ENCODE measurements around the gene TBC1D19. TPM values are rescaled to one million over a fixed set of nuclear protein-coding genes. Genes with fewer than 3 reads are reported as not detected.
"Not testable (repeated sequence)": the region's sequence is repeated elsewhere in the genome, so short reads cannot be mapped to it uniquely, and the experiment has no call there.

Gene TBC1D19
- total and polyA plus RNA-seq, 2 donors, result 9.7 to 43.3 TPM

DNA sequence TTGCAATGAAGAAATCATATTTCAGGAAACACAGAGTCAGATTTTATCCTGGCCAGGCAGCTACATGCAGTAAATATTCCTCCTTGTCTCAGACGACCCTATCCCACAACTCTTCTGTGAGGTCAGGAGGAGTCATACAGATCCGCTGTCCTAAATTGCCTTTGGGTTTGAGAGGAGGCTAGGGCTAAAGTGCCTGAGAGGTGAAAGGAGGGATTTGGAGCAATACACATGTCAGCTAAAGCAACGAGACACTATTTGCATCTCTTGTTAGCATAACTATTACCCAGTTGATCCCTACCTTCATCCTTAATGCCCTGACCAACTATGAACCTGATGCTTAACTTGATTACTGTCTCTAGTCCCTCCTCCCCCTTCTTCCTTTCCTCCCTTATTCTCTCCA, 98.6 kb downstream of the TBC1D19 start:
- Histone ChIP-seq H3K4me1 (ENCODE audit: control insufficient read depth in 2 of 2, insufficient read depth in 2 of 2, low read length in 2 of 2) (no peaks in the 10 kb centered on the region), H3K4me3 (ENCODE audit: low read length in 2 of 2) (no peak overlapping the region), H3K27me3 (ENCODE audit: control insufficient read depth in 2 of 2, insufficient read depth in 1 of 2, low read length in 1 of 2) (no peaks in the 10 kb centered on the region), H3K27ac (ENCODE audit: low read depth in 1 of 2, low read length in 1 of 2) (no peak overlapping the region), H3K36me3 (ENCODE audit: control insufficient read depth in 2 of 2, insufficient read depth in 2 of 2, low read length in 1 of 2) (peaks cover 16 to 44% of the 10 kb centered on the region in 2 donors), H3K9me3 (ENCODE audit: control insufficient read depth in 2 of 2, insufficient read depth in 1 of 2, low read length in 1 of 2) (peaks cover 5 to 13% of the 10 kb centered on the region in 2 donors)
- 97% methylated on average over 3 of the region's 3 CpGs for WGBS
- no peak for DNase-seq (ENCODE audit: low read depth in 6 of 9, low spot score in 9 of 9)

DNA sequence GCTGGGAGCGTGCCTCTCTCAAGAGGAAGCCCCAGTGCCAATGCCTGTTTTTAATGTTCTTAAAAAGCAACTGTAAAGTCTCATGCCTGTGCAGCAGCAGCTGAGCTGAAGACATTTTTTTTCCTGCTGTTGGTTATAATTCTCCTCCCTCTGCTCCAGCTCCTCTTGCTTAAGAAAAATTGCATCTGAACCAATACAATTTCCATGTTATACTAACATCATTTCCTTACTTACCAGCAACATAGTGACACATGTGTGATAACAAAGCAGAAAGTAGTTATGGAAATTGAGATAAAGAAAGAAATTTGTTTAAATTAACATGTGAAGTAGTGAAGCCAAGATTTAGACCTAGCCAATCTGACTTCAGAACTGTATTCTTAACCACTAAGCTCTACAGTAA, 101.4 kb downstream of the TBC1D19 start:
- peak in 2 of 9 donors; percentile 8 to 10 for DNase-seq (ENCODE audit: low read depth in 6 of 9, low spot score in 9 of 9)
- no peaks in the 10 kb centered on the region for H3K27me3 ChIP-seq (ENCODE audit: control insufficient read depth in 2 of 2, insufficient read depth in 1 of 2, low read length in 1 of 2)
- no peaks in the 10 kb centered on the region for H3K4me1 ChIP-seq (ENCODE audit: control insufficient read depth in 2 of 2, insufficient read depth in 2 of 2, low read length in 2 of 2)
- H3K9me3 ChIP-seq (ENCODE audit: control insufficient read depth in 2 of 2, insufficient read depth in 1 of 2, low read length in 1 of 2), result no peaks in the 10 kb centered on the region
- H3K4me3 ChIP-seq (ENCODE audit: low read length in 2 of 2), result no peak overlapping the region
- H3K36me3 ChIP-seq (ENCODE audit: control insufficient read depth in 2 of 2, insufficient read depth in 2 of 2, low read length in 1 of 2), result peaks cover 5 to 27% of the 10 kb centered on the region in 2 donors
- H3K27ac ChIP-seq (ENCODE audit: low read depth in 1 of 2, low read length in 1 of 2), result peak overlapping the region in 1 of 2 donors; percentile 4
- WGBS, result 98% methylated on average over 1 of the region's 1 CpG

DNA sequence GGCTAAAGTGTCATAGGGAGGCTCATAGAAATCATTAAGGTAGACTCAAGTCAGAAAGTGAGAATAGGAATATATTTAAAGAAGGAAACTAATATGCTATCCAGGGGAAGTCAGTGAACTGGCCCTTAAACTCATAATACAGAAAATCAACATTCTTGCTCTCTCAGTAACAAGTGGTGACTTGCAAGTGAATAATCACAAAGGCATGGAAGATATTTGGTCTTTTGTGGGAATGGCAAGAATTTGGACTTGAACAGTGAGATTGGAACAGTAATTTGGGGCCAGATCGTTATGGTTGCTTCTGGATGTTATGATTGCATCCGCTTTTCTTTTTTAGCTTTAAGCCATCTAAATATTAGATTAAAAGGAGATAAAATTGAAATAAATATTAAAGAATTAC, 103.8 kb downstream of the TBC1D19 start:
- H3K9me3 ChIP-seq (ENCODE audit: control insufficient read depth in 2 of 2, insufficient read depth in 1 of 2, low read length in 1 of 2), result no peaks in the 10 kb centered on the region
- H3K27ac ChIP-seq (ENCODE audit: low read depth in 1 of 2, low read length in 1 of 2), result no peak overlapping the region
- peaks cover 12 to 44% of the 10 kb centered on the region in 2 donors for H3K36me3 ChIP-seq (ENCODE audit: control insufficient read depth in 2 of 2, insufficient read depth in 2 of 2, low read length in 1 of 2)
- WGBS, result 94% methylated on average over 2 of the region's 2 CpGs
- no peaks in the 10 kb centered on the region for H3K27me3 ChIP-seq (ENCODE audit: control insufficient read depth in 2 of 2, insufficient read depth in 1 of 2, low read length in 1 of 2)
- no peak overlapping the region for H3K4me3 ChIP-seq (ENCODE audit: low read length in 2 of 2)
- no peak for DNase-seq (ENCODE audit: low read depth in 6 of 9, low spot score in 9 of 9)
- H3K4me1 ChIP-seq (ENCODE audit: control insufficient read depth in 2 of 2, insufficient read depth in 2 of 2, low read length in 2 of 2), result no peaks in the 10 kb centered on the region

DNA sequence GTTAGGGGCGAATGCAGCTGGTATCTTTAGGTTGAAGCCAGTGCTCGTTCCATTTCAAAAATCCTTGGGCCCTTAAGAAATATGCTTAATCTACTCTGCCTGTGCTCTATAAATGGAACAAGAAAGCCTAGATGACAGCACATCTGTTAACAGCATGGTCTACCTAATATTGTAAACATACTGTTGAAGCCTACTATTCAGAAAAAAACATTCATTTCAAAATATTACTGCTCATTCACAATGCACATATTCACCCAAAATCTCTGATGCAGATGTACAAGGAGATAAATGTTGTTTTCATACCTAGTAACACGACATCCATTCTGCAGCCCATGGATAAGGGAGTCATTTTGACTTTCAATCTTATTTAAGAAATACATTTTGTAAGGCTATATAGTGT, 106.6 kb downstream of the TBC1D19 start:
- DNase-seq (ENCODE audit: low read depth in 6 of 9, low spot score in 9 of 9), result no peak
- H3K27me3 ChIP-seq (ENCODE audit: control insufficient read depth in 2 of 2, insufficient read depth in 1 of 2, low read length in 1 of 2), result no peaks in the 10 kb centered on the region
- no peak overlapping the region for H3K27ac ChIP-seq (ENCODE audit: low read depth in 1 of 2, low read length in 1 of 2)
- no peaks in the 10 kb centered on the region for H3K4me1 ChIP-seq (ENCODE audit: control insufficient read depth in 2 of 2, insufficient read depth in 2 of 2, low read length in 2 of 2)
- H3K4me3 ChIP-seq (ENCODE audit: low read length in 2 of 2), result no peak overlapping the region
- H3K9me3 ChIP-seq (ENCODE audit: control insufficient read depth in 2 of 2, insufficient read depth in 1 of 2, low read length in 1 of 2), result peaks cover 0 to 2% of the 10 kb centered on the region in 2 donors
- 98% methylated on average over 3 of the region's 3 CpGs for whole genome bisulfite sequencing
- peaks cover 11 to 39% of the 10 kb centered on the region in 2 donors for H3K36me3 ChIP-seq (ENCODE audit: control insufficient read depth in 2 of 2, insufficient read depth in 2 of 2, low read length in 1 of 2)

DNA sequence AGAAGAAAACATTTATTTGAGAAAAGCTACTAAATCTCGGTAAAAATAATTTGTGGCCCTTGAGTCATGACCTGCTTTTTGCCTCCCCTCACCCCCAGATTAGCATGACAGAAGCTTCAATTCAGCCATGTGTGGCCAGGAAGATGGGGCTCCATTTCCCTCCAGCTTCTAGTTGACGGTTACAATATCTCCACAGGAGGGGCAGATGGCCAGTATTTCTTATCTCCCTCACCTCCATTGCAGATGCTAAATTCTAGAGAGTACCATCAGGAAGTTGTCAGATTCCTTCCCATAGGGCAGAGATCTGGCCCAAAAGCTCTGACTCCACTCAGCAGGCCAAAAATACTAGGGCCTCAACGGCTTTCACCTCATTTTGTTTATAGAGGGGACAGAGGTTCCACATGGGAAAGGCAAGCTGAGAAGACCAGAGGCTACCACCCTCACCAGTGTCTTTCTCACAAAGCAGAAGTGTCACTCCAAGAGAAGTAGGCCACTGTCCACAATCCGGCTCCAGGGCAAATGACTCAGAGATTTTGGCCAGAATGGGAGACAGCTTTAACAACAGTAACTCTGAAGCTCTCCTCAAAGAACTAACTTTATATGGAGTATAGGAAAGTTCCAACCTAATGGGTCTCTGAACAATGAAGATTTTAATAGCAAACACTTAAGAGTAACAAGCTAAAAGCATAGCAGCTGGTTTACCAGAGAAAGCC, 108.3 kb downstream of the TBC1D19 start:
- Histone ChIP-seq H3K9me3 (ENCODE audit: control insufficient read depth in 2 of 2, insufficient read depth in 1 of 2, low read length in 1 of 2) (peaks cover 0 to 2% of the 10 kb centered on the region in 2 donors), H3K27ac (ENCODE audit: low read depth in 1 of 2, low read length in 1 of 2) (no peak overlapping the region), H3K36me3 (ENCODE audit: control insufficient read depth in 2 of 2, insufficient read depth in 2 of 2, low read length in 1 of 2) (peaks cover 11 to 33% of the 10 kb centered on the region in 2 donors), H3K4me1 (ENCODE audit: control insufficient read depth in 2 of 2, insufficient read depth in 2 of 2, low read length in 2 of 2) (no peaks in the 10 kb centered on the region), H3K4me3 (ENCODE audit: low read length in 2 of 2) (no peak overlapping the region), H3K27me3 (ENCODE audit: control insufficient read depth in 2 of 2, insufficient read depth in 1 of 2, low read length in 1 of 2) (no peaks in the 10 kb centered on the region)
- 97% methylated on average over 4 of the region's 4 CpGs for WGBS
- DNase-seq (ENCODE audit: low read depth in 6 of 9, low spot score in 9 of 9), result no peak

DNA sequence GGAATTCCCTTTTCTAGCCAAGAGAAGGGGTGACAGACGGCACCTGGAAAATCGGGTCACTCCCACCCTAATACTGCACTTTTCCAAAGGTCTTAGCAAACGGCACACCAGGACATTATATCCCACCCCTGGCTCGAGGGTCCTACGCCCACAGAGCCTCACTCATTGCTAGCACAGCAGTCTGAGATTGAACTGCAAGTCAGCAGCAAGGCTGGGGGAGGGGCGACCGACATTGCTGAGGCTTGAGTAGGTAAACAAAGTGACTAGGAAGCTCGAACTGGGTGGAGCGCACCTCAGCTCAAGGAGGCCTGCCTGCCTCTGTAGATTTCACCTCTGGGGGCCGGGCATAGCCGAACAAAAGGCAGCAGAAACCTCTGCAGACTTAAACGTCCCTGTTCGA, 110.2 kb downstream of the TBC1D19 start:
- H3K27me3 ChIP-seq (ENCODE audit: control insufficient read depth in 2 of 2, insufficient read depth in 1 of 2, low read length in 1 of 2); H3K9me3 ChIP-seq (ENCODE audit: control insufficient read depth in 2 of 2, insufficient read depth in 1 of 2, low read length in 1 of 2); H3K27ac ChIP-seq (ENCODE audit: low read depth in 1 of 2, low read length in 1 of 2); H3K4me1 ChIP-seq (ENCODE audit: control insufficient read depth in 2 of 2, insufficient read depth in 2 of 2, low read length in 2 of 2); DNase-seq (ENCODE audit: low read depth in 6 of 9, low spot score in 9 of 9); H3K4me3 ChIP-seq (ENCODE audit: low read length in 2 of 2): not testable (repeated sequence)
- WGBS, result 98% methylated on average over 13 of the region's 13 CpGs
- peaks cover 11 to 33% of the 10 kb centered on the region in 2 donors for H3K36me3 ChIP-seq (ENCODE audit: control insufficient read depth in 2 of 2, insufficient read depth in 2 of 2, low read length in 1 of 2)

DNA sequence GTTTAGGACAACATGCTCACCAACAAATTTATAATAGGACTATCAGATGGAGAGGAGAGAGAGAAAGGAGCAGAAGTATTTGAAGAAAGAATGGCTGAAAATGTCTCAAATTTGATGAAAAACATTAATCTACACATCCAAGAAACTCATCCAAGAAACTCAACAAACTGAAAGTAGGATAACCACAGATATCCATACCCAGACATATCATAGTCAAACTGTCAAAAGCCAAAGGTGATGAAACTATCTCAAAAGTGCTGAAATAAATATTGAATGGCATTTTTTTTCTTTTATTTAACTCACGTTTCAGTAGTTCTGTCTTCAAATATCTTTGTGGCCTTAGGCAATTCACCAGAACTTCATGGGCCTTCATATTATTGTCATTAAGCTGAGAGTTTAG, 116.2 kb downstream of the TBC1D19 start:
- WGBS, result 96% methylated on average over 1 of the region's 1 CpG
- no peak for DNase-seq (ENCODE audit: low read depth in 6 of 9, low spot score in 9 of 9)

DNA sequence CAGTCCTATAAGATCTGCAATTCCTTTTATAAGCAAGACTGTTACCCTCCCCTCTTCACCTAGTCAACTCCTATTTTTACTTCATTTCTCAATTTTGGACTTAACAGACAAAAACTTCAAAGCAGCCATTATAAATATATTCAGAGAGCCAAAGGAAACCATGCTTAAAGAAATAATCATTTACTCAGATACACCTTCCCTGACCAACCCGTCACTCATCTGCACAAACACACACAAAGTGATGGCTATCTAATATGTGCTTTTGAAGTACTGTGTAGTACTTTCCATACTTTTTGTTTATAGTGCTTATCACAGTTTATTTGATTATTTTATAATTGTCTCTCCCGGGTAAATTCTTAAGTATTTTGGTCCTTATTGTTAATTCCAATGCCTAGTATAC, 117.2 kb downstream of the TBC1D19 start:
- no peaks in the 10 kb centered on the region for H3K36me3 ChIP-seq (ENCODE audit: control insufficient read depth in 2 of 2, insufficient read depth in 2 of 2, low read length in 1 of 2)
- no peaks in the 10 kb centered on the region for H3K27me3 ChIP-seq (ENCODE audit: control insufficient read depth in 2 of 2, insufficient read depth in 1 of 2, low read length in 1 of 2)
- no peak for DNase-seq (ENCODE audit: low read depth in 6 of 9, low spot score in 9 of 9)
- H3K27ac ChIP-seq (ENCODE audit: low read depth in 1 of 2, low read length in 1 of 2), result no peak overlapping the region
- 97% methylated on average over 2 of the region's 2 CpGs for WGBS
- H3K9me3 ChIP-seq (ENCODE audit: control insufficient read depth in 2 of 2, insufficient read depth in 1 of 2, low read length in 1 of 2), result no peaks in the 10 kb centered on the region
- H3K4me3 ChIP-seq (ENCODE audit: low read length in 2 of 2), result no peak overlapping the region
- no peaks in the 10 kb centered on the region for H3K4me1 ChIP-seq (ENCODE audit: control insufficient read depth in 2 of 2, insufficient read depth in 2 of 2, low read length in 2 of 2)

More for the DNA sequence above, 116.2 kb downstream of the TBC1D19 start:
- H3K36me3 ChIP-seq (ENCODE audit: control insufficient read depth in 2 of 2, insufficient read depth in 2 of 2, low read length in 1 of 2), result no peaks in the 10 kb centered on the region
- no peaks in the 10 kb centered on the region for H3K4me1 ChIP-seq (ENCODE audit: control insufficient read depth in 2 of 2, insufficient read depth in 2 of 2, low read length in 2 of 2)
- H3K27ac ChIP-seq (ENCODE audit: low read depth in 1 of 2, low read length in 1 of 2), result no peak overlapping the region
- H3K9me3 ChIP-seq (ENCODE audit: control insufficient read depth in 2 of 2, insufficient read depth in 1 of 2, low read length in 1 of 2), result no peaks in the 10 kb centered on the region
- H3K4me3 ChIP-seq (ENCODE audit: low read length in 2 of 2), result no peak overlapping the region
- no peaks in the 10 kb centered on the region for H3K27me3 ChIP-seq (ENCODE audit: control insufficient read depth in 2 of 2, insufficient read depth in 1 of 2, low read length in 1 of 2)

DNA sequence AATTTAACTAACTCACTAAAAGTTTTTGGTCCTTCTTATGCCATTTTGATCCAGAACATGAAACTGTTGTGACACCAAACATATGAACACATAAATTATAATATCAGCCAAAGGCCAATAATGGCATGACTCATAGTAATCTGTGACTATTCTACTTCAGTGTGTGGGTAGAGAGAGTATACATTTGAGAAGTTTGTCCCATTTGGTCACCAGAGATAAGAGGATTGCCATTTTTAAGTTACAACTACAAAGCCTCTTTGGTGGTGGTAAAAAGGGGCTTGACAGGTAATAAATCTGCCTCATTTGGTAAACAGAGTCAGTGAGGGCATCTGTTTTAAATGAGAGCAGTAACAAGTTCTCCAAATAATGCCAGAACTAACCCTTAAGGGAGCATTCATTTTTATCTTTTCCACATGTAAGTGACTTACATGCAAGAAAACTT, 117.9 kb downstream of the TBC1D19 start:
- H3K27ac ChIP-seq (ENCODE audit: low read depth in 1 of 2, low read length in 1 of 2), result no peak overlapping the region
- H3K9me3 ChIP-seq (ENCODE audit: control insufficient read depth in 2 of 2, insufficient read depth in 1 of 2, low read length in 1 of 2), result no peaks in the 10 kb centered on the region
- DNase-seq (ENCODE audit: low read depth in 6 of 9, low spot score in 9 of 9), result no peak
- H3K4me1 ChIP-seq (ENCODE audit: control insufficient read depth in 2 of 2, insufficient read depth in 2 of 2, low read length in 2 of 2), result no peaks in the 10 kb centered on the region
- H3K27me3 ChIP-seq (ENCODE audit: control insufficient read depth in 2 of 2, insufficient read depth in 1 of 2, low read length in 1 of 2), result no peaks in the 10 kb centered on the region
- no peaks in the 10 kb centered on the region for H3K36me3 ChIP-seq (ENCODE audit: control insufficient read depth in 2 of 2, insufficient read depth in 2 of 2, low read length in 1 of 2)
- no peak overlapping the region for H3K4me3 ChIP-seq (ENCODE audit: low read length in 2 of 2)

Data from thymus (tissue), 11 donors.